ENCODE measurements around the gene RNF225.
"Not testable (repeated sequence)": the region's sequence is repeated elsewhere in the genome, so short reads cannot be mapped to it uniquely, and the experiment has no call there.

The RNF225 gene

GRCh38 chr19:58403920-58404478 lies 8.5 kb downstream of the RNF225 start:
- H3K4me3 ChIP-seq (ENCODE audit: low read length in 2 of 2); H3K4me2 ChIP-seq (ENCODE audit: insufficient read depth, low read length, poor library complexity, severe bottlenecking); H2AK5ac ChIP-seq (ENCODE audit: low read depth, low read length); H2BK15ac ChIP-seq (ENCODE audit: low read length); H2BK12ac ChIP-seq (ENCODE audit: low read length); H4K8ac ChIP-seq (ENCODE audit: low read depth, low read length); H3K18ac ChIP-seq (ENCODE audit: low read length); H2BK5ac ChIP-seq (ENCODE audit: low read length); H2BK120ac ChIP-seq (ENCODE audit: low read depth, low read length); H3K27ac ChIP-seq (replicated peaks; ENCODE audit: low read length); H3K27me3 ChIP-seq (ENCODE audit: control insufficient read depth in 3 of 3, insufficient read depth in 3 of 3, low read depth in 1 of 3, low read length in 3 of 3); H3K4ac ChIP-seq (ENCODE audit: low read length); H2AFZ ChIP-seq (ENCODE audit: low read length); H3K23ac ChIP-seq (ENCODE audit: low read depth, low read length, poor library complexity); DNase-seq (ENCODE audit: low spot score); H4K91ac ChIP-seq (ENCODE audit: low read depth, low read length, poor library complexity); H3K36me3 ChIP-seq (replicated peaks in 1 of 2; ENCODE audit: control insufficient read depth in 2 of 2, insufficient read depth in 2 of 2, low read length in 2 of 2); H3K9ac ChIP-seq (ENCODE audit: low read depth, low read length, poor library complexity); H3K14ac ChIP-seq (ENCODE audit: low read length): not testable (repeated sequence)
- peaks cover 2 to 19% of the 10 kb centered on the region in 2 donors for H3K9me3 ChIP-seq (replicated peaks in 1 of 2; ENCODE audit: control insufficient read depth in 2 of 2, insufficient read depth in 1 of 2, low read depth in 1 of 2, low read length in 2 of 2)
- H3K79me1 ChIP-seq (ENCODE audit: low read depth, low read length), result peaks cover 14% of the 10 kb centered on the region
- H3K4me1 ChIP-seq (ENCODE audit: control insufficient read depth in 2 of 2, insufficient read depth in 1 of 2, low read depth in 1 of 2, low read length in 2 of 2), result peaks cover 15 to 20% of the 10 kb centered on the region in 2 donors
- no CpG with 5 or more reads among the region's 5 CpGs for WGBS, 2 donors (ENCODE audit: extremely low coverage in 2 of 2, insufficient read length in 2 of 2, insufficient replicate concordance in 1 of 2)

GRCh38 chr19:58406818-58407657 lies 11.6 kb downstream of the RNF225 start:
- Histone ChIP-seq H3K9me3 (replicated peaks in 1 of 2; ENCODE audit: control insufficient read depth in 2 of 2, insufficient read depth in 1 of 2, low read depth in 1 of 2, low read length in 2 of 2) (peaks cover 2 to 18% of the 10 kb centered on the region in 2 donors), H3K36me3 (replicated peaks in 1 of 2; ENCODE audit: control insufficient read depth in 2 of 2, insufficient read depth in 2 of 2, low read length in 2 of 2) (peaks cover 1 to 8% of the 10 kb centered on the region in 2 donors), H2AK5ac (ENCODE audit: low read depth, low read length) (peak overlapping the region; percentile 88), H3K14ac (ENCODE audit: low read length) (no peak overlapping the region), H2BK120ac (ENCODE audit: low read depth, low read length) (no peak overlapping the region), H3K18ac (ENCODE audit: low read length) (no peak overlapping the region), H2BK15ac (ENCODE audit: low read length) (no peak overlapping the region), H3K4me1 (ENCODE audit: control insufficient read depth in 2 of 2, insufficient read depth in 1 of 2, low read depth in 1 of 2, low read length in 2 of 2) (peaks cover 14 to 20% of the 10 kb centered on the region in 2 donors), H4K8ac (ENCODE audit: low read depth, low read length) (no peak overlapping the region), H2BK5ac (ENCODE audit: low read length) (peak overlapping the region; percentile 75), H4K91ac (ENCODE audit: low read depth, low read length, poor library complexity) (no peak overlapping the region), H3K23ac (ENCODE audit: low read depth, low read length, poor library complexity) (peak overlapping the region; percentile 14), H3K9ac (ENCODE audit: low read depth, low read length, poor library complexity) (no peak overlapping the region), H3K27ac (replicated peaks; ENCODE audit: low read length) (peak overlapping the region; percentile 93), H3K4ac (ENCODE audit: low read length) (no peak overlapping the region), H3K4me2 (ENCODE audit: insufficient read depth, low read length, poor library complexity, severe bottlenecking) (peak overlapping the region; percentile 92), H3K79me1 (ENCODE audit: low read depth, low read length) (peaks cover 9% of the 10 kb centered on the region), H3K27me3 (ENCODE audit: control insufficient read depth in 3 of 3, insufficient read depth in 3 of 3, low read depth in 1 of 3, low read length in 3 of 3) (no peaks in the 10 kb centered on the region), H2AFZ (ENCODE audit: low read length) (no peak overlapping the region), H2BK12ac (ENCODE audit: low read length) (no peak overlapping the region), H3K4me3 (ENCODE audit: low read length in 2 of 2) (peak overlapping the region; percentile 27 to 84)
- no peak for DNase-seq (ENCODE audit: low spot score)
- WGBS, 2 donors (ENCODE audit: extremely low coverage in 2 of 2, insufficient read length in 2 of 2, insufficient replicate concordance in 1 of 2), result no CpG with 5 or more reads among the region's 10 CpGs

DNA sequence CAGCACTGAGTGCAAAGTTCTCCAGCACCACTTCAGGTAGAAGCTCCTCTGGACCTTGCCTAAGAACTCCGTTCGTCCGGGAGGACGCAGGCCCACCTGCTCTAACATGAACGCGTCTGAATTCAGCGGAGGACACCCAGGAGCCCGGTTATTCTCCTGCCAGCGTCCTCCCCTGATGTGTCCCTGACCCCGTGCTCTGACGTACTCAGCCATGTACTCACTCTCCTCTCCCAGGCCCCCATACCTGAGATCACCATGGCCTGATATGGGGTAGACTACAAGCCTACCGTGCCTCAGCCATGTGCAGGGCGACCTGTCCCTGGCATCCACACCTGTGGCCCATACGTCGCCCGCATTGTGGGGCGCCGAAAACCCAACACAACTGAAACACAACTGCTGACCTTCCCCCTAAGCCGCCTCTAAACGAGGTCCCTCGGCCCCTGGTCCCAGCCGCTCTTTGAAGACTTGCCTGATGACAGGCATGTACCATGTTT lies 12.2 kb downstream of the RNF225 start:
- DNase-seq (ENCODE audit: low spot score), result no peak
- no peak overlapping the region for H2BK120ac ChIP-seq (ENCODE audit: low read depth, low read length)
- peak overlapping the region; percentile 10 for H2BK15ac ChIP-seq (ENCODE audit: low read length)
- peak overlapping the region; percentile 91 for H3K14ac ChIP-seq (ENCODE audit: low read length)
- H4K91ac ChIP-seq (ENCODE audit: low read depth, low read length, poor library complexity), result no peak overlapping the region
- peak overlapping the region; percentile 93 for H2AFZ ChIP-seq (ENCODE audit: low read length)
- no peaks in the 10 kb centered on the region for H3K27me3 ChIP-seq (ENCODE audit: control insufficient read depth in 3 of 3, insufficient read depth in 3 of 3, low read depth in 1 of 3, low read length in 3 of 3)
- peak overlapping the region; percentile 97 for H3K23ac ChIP-seq (ENCODE audit: low read depth, low read length, poor library complexity)
- H2BK5ac ChIP-seq (ENCODE audit: low read length), result peak overlapping the region; percentile 75
- H3K27ac ChIP-seq (replicated peaks; ENCODE audit: low read length), result peak overlapping the region; percentile 93
- H3K18ac ChIP-seq (ENCODE audit: low read length), result peak overlapping the region; percentile 99
- peak overlapping the region; percentile 89 for H3K9ac ChIP-seq (ENCODE audit: low read depth, low read length, poor library complexity)
- peak overlapping the region; percentile 92 for H3K4me2 ChIP-seq (ENCODE audit: insufficient read depth, low read length, poor library complexity, severe bottlenecking)
- H3K4me3 ChIP-seq (ENCODE audit: low read length in 2 of 2), result peak overlapping the region; percentile 84 to 87
- H3K36me3 ChIP-seq (replicated peaks in 1 of 2; ENCODE audit: control insufficient read depth in 2 of 2, insufficient read depth in 2 of 2, low read length in 2 of 2), result peaks cover 1 to 8% of the 10 kb centered on the region in 2 donors
- H3K79me1 ChIP-seq (ENCODE audit: low read depth, low read length), result peaks cover 8% of the 10 kb centered on the region
- H2AK5ac ChIP-seq (ENCODE audit: low read depth, low read length), result peak overlapping the region; percentile 88
- peaks cover 13 to 18% of the 10 kb centered on the region in 2 donors for H3K4me1 ChIP-seq (ENCODE audit: control insufficient read depth in 2 of 2, insufficient read depth in 1 of 2, low read depth in 1 of 2, low read length in 2 of 2)
- no peak overlapping the region for H2BK12ac ChIP-seq (ENCODE audit: low read length)
- H3K4ac ChIP-seq (ENCODE audit: low read length), result peak overlapping the region; percentile 87
- H4K8ac ChIP-seq (ENCODE audit: low read depth, low read length), result no peak overlapping the region
- peaks cover 2 to 12% of the 10 kb centered on the region in 2 donors for H3K9me3 ChIP-seq (replicated peaks in 1 of 2; ENCODE audit: control insufficient read depth in 2 of 2, insufficient read depth in 1 of 2, low read depth in 1 of 2, low read length in 2 of 2)
- WGBS, 2 donors (ENCODE audit: extremely low coverage in 2 of 2, insufficient read length in 2 of 2, insufficient replicate concordance in 1 of 2), result no CpG with 5 or more reads among the region's 22 CpGs
